GM23338 (cell line): ENCODE measurements around the gene PIK3C3. TPM values are rescaled to one million over a fixed set of nuclear protein-coding genes. Genes with fewer than 3 reads are reported as not detected.

Source experiments
- ATAC-seq: fragments of 200-7000 bp; cut with Tn5 transposase; 3 replicates; pipeline ENCODE4 v1.9.1; 2020
- DNase-seq: peaks from one replicate; pipeline ENCODE4 v3.0.0-alpha.2; 2015; ENCODE audit warnings: low spot score
- H2AFZ ChIP-seq: fragments of 200-600 bp; sonication (generic); 2 replicates; pipeline ENCODE4 v1.8.0; 2016; ENCODE audit warnings: antibody characterized with exemption, mild to moderate bottlenecking, moderate library complexity
- H3F3A ChIP-seq: fragments of 200-600 bp; sonication (generic); replicated peaks from 2 replicates; pipeline ENCODE4 v1.8.0; 2017; ENCODE audit warnings: antibody characterized with exemption, mixed run types, low read depth
- H3K27ac ChIP-seq: fragments of 200-600 bp; sonication (generic); 2 replicates; pipeline ENCODE4 v1.6.1; 2016; ENCODE audit warnings: low read depth
- H3K27me3 ChIP-seq: fragments of 200-600 bp; sonication (generic); 2 replicates; pipeline ENCODE4 v1.8.0; 2016; ENCODE audit warnings: mild to moderate bottlenecking, mixed run types, moderate library complexity; ENCODE audit not compliant: insufficient read depth
- H3K36me3 ChIP-seq: fragments of 200-600 bp; sonication (generic); 2 replicates; pipeline ENCODE4 v1.8.0; 2016; ENCODE audit warnings: mild to moderate bottlenecking; ENCODE audit not compliant: insufficient read depth
- H3K4me1 ChIP-seq: fragments of 200-600 bp; sonication (generic); 2 replicates; pipeline ENCODE4 v1.8.0; 2016; ENCODE audit warnings: mild to moderate bottlenecking, moderate library complexity; ENCODE audit not compliant: insufficient read depth
- H3K4me2 ChIP-seq: fragments of 200-600 bp; sonication (generic); 2 replicates; pipeline ENCODE4 v1.7.1; 2017; ENCODE audit warnings: mixed run types
- H3K4me3 ChIP-seq: fragments of 200-600 bp; sonication (generic); 2 replicates; pipeline ENCODE4 v1.6.1; 2016; ENCODE audit warnings: mixed run types
- H3K79me2 ChIP-seq: fragments of 200-600 bp; sonication (generic); replicated peaks from 2 replicates; pipeline ENCODE4 v1.8.0; 2017; ENCODE audit warnings: mild to moderate bottlenecking; ENCODE audit not compliant: insufficient read depth
- H3K9me2 ChIP-seq: fragments of 200-600 bp; sonication (generic); 2 replicates; pipeline ENCODE4 v1.8.0; 2017; ENCODE audit not compliant: insufficient read depth
- H4K20me1 ChIP-seq: fragments of 200-600 bp; sonication (generic); replicated peaks from 2 replicates; pipeline ENCODE4 v1.8.0; 2017; ENCODE audit warnings: mild to moderate bottlenecking; ENCODE audit not compliant: insufficient read depth
- H3K27ac Mint-ChIP-seq: 2 replicates; pipeline ENCODE4 v1.8.0; 2020; ENCODE audit warnings: inconsistent platforms, mild to moderate bottlenecking, moderate library complexity, mixed read lengths
- H3K27me3 Mint-ChIP-seq: 3 replicates; pipeline ENCODE4 v1.8.0; 2022; ENCODE audit warnings: low read depth, mild to moderate bottlenecking, moderate library complexity, mixed read lengths, inconsistent platforms; ENCODE audit not compliant: insufficient read depth, poor library complexity
- H3K36me3 Mint-ChIP-seq: 3 replicates; pipeline ENCODE4 v1.8.0; 2021; ENCODE audit warnings: low read depth, mild to moderate bottlenecking, inconsistent platforms, moderate library complexity, mixed read lengths
- H3K4me1 Mint-ChIP-seq: 3 replicates; pipeline ENCODE4 v1.8.0; 2020; ENCODE audit warnings: mild to moderate bottlenecking, inconsistent platforms, mixed read lengths
- H3K4me3 Mint-ChIP-seq: 3 replicates; pipeline ENCODE4 v1.8.0; 2021; ENCODE audit warnings: moderate library complexity, mild to moderate bottlenecking, inconsistent platforms, mixed read lengths
- H3K9me3 Mint-ChIP-seq: 3 replicates; pipeline ENCODE4 v1.8.0; 2020; ENCODE audit warnings: moderate library complexity, mild to moderate bottlenecking, inconsistent platforms, mixed read lengths
- CREB1 ChIP-seq: fragments of 250-450 bp; sonication (Bioruptor Pico); IDR thresholded peaks from 2 replicates; pipeline ENCODE4 v1.5.0; 2020; ENCODE audit warnings: low read depth, mild to moderate bottlenecking, moderate library complexity
- EZH2 ChIP-seq: fragments of 200-600 bp; sonication (generic); IDR thresholded peaks from one replicate; pipeline ENCODE4 v1.8.0; 2017; ENCODE audit warnings: antibody characterized with exemption, mild to moderate bottlenecking, low read depth; ENCODE audit not compliant: unreplicated experiment
- EZH2phosphoT487 ChIP-seq: fragments of 200-600 bp; sonication (generic); IDR thresholded peaks from one replicate; pipeline ENCODE4 v1.8.1; 2018; ENCODE audit warnings: antibody characterized with exemption; ENCODE audit not compliant: unreplicated experiment
- JUNB ChIP-seq: IDR thresholded peaks from one replicate; pipeline ENCODE4 v1.6.1; 2016; ENCODE audit warnings: antibody characterized with exemption; ENCODE audit not compliant: unreplicated experiment
- NANOG ChIP-seq: IDR thresholded peaks from 2 replicates; pipeline ENCODE4 v1.6.1; 2016; ENCODE audit warnings: antibody characterized with exemption, borderline replicate concordance
- POLR2AphosphoS5 ChIP-seq: IDR thresholded peaks from 2 replicates; pipeline ENCODE4 v1.6.1; 2016; ENCODE audit warnings: antibody characterized with exemption, low read depth
- STAT1 ChIP-seq: IDR thresholded peaks from one replicate; pipeline ENCODE4 v1.6.1; 2016; ENCODE audit warnings: antibody characterized with exemption; ENCODE audit not compliant: unreplicated experiment
- ZNF114 ChIP-seq: fragments of 250-450 bp; sonication (Bioruptor Pico); IDR thresholded peaks from 2 replicates; pipeline ENCODE4 v1.5.0; 2020; ENCODE audit warnings: mild to moderate bottlenecking, moderate library complexity
- ZNF331 ChIP-seq: fragments of 250-450 bp; sonication (Bioruptor Pico); IDR thresholded peaks from 2 replicates; pipeline ENCODE4 v1.5.0; 2020; ENCODE audit warnings: low read depth, mild to moderate bottlenecking, moderate library complexity
- polyA plus RNA-seq: library from polyadenylated mRNA; unstranded; fragments of >200 nt; fragmentation: Nextera tagmentation; extraction: Ambion mirVana; gene quantifications from 2 replicates; pipeline ENCODE4 v1.2.1, GENCODE V29; 2016
- total RNA-seq: library from RNA; depleted of rRNA; stranded (reverse); fragments of >200 nt; shearing (Covaris generic); gene quantifications from 2 replicates; pipeline ENCODE4 v1.2.3, GENCODE V29; 2014
- TF ChIP-seq, protein P1 (sequence below), 2 experiments: fragments of 200-600 bp in 1 of 2; sonication (generic) in 1 of 2; conservative IDR thresholded peaks; 2 replicates each; pipeline versions ENCODE4 v1.5.1 to v1.6.1; 2016 to 2017; ENCODE audit warnings: antibody characterized with exemption in 2 of 2, low read depth in 2 of 2, mild to moderate bottlenecking in 2 of 2, moderate library complexity in 1 of 2
- TF ChIP-seq, protein P2 (sequence below): IDR thresholded peaks from 2 replicates; pipeline ENCODE4 v1.6.1; 2016; ENCODE audit warnings: antibody characterized with exemption
- TF ChIP-seq, protein P3 (sequence below): fragments of 250-450 bp; sonication (Bioruptor Pico); IDR thresholded peaks from 2 replicates; pipeline ENCODE4 v1.5.0; 2020; ENCODE audit warnings: mild to moderate bottlenecking, moderate library complexity
- TF ChIP-seq, protein P4 (sequence below): IDR thresholded peaks from one replicate; pipeline ENCODE4 v1.6.1; 2018; ENCODE audit warnings: antibody characterized with exemption; ENCODE audit not compliant: unreplicated experiment

Gene PIK3C3
- total and polyA plus RNA-seq, 2 experiments from 2014 or later, result 25.9 to 35.4 TPM

DNA sequence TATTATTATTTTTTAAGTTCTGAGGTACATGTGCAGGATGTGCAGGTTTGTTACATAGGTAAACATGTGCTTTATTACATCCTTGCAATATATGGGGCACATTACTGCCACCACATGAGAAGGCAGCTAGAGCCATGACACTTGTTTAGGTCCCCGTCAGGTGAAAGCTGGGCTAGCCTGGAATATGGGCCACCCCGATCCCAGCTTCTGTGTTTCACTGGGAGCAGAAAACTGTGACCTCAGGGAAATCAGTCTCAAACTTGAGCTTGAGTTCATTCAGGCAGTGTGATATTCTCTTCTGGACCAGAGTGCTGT is 176.9 kb downstream of the PIK3C3 start:
- Mint-ChIP-seq H3K27ac (no peak overlapping the region), H3K4me1 (no peaks in the 10 kb centered on the region), H3K9me3 (no peaks in the 10 kb centered on the region; the same call in 1 of the 3 replicates), H3K36me3 (no peaks in the 10 kb centered on the region), H3K4me3 (no peak overlapping the region), H3K27me3 (no peaks in the 10 kb centered on the region)
- no peaks in the 10 kb centered on the region for H3F3A ChIP-seq
- ATAC-seq, result no peak
- H3K4me1 ChIP-seq, result no peaks in the 10 kb centered on the region
- H3K27ac ChIP-seq, result no peak overlapping the region
- no peak overlapping the region for H3K4me3 ChIP-seq
- H3K36me3 ChIP-seq, result no peaks in the 10 kb centered on the region
- no peaks in the 10 kb centered on the region for H3K79me2 ChIP-seq
- H3K27me3 ChIP-seq, result no peaks in the 10 kb centered on the region
- no peak overlapping the region; the same call in 1 of the 2 replicates for H2AFZ ChIP-seq
- H3K9me2 ChIP-seq, result peaks cover 8% of the 10 kb centered on the region; the same call in 1 of the 2 replicates
- no peak for DNase-seq
- H3K4me2 ChIP-seq, result no peak overlapping the region
- no peak for TF ChIP-seq POLR2AphosphoS5
- TF ChIP-seq STAT1, result no peak
- no peak for TF ChIP-seq CREB1
- TF ChIP-seq, protein P1, sequence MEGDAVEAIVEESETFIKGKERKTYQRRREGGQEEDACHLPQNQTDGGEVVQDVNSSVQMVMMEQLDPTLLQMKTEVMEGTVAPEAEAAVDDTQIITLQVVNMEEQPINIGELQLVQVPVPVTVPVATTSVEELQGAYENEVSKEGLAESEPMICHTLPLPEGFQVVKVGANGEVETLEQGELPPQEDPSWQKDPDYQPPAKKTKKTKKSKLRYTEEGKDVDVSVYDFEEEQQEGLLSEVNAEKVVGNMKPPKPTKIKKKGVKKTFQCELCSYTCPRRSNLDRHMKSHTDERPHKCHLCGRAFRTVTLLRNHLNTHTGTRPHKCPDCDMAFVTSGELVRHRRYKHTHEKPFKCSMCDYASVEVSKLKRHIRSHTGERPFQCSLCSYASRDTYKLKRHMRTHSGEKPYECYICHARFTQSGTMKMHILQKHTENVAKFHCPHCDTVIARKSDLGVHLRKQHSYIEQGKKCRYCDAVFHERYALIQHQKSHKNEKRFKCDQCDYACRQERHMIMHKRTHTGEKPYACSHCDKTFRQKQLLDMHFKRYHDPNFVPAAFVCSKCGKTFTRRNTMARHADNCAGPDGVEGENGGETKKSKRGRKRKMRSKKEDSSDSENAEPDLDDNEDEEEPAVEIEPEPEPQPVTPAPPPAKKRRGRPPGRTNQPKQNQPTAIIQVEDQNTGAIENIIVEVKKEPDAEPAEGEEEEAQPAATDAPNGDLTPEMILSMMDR (conservative IDR thresholded peaks at IDR 0.05; ENCODE audit: low read depth in 2 of 2), result no peak
- TF ChIP-seq, protein P2, sequence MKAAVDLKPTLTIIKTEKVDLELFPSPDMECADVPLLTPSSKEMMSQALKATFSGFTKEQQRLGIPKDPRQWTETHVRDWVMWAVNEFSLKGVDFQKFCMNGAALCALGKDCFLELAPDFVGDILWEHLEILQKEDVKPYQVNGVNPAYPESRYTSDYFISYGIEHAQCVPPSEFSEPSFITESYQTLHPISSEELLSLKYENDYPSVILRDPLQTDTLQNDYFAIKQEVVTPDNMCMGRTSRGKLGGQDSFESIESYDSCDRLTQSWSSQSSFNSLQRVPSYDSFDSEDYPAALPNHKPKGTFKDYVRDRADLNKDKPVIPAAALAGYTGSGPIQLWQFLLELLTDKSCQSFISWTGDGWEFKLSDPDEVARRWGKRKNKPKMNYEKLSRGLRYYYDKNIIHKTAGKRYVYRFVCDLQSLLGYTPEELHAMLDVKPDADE, result no peak
- no peak for TF ChIP-seq ZNF114 (CRISPR knock-in tag)
- TF ChIP-seq ZNF331 (CRISPR knock-in tag), result no peak
- no peak for TF ChIP-seq EZH2
- TF ChIP-seq EZH2phosphoT487, result no peak
- no peak for TF ChIP-seq NANOG
- TF ChIP-seq, protein P3, sequence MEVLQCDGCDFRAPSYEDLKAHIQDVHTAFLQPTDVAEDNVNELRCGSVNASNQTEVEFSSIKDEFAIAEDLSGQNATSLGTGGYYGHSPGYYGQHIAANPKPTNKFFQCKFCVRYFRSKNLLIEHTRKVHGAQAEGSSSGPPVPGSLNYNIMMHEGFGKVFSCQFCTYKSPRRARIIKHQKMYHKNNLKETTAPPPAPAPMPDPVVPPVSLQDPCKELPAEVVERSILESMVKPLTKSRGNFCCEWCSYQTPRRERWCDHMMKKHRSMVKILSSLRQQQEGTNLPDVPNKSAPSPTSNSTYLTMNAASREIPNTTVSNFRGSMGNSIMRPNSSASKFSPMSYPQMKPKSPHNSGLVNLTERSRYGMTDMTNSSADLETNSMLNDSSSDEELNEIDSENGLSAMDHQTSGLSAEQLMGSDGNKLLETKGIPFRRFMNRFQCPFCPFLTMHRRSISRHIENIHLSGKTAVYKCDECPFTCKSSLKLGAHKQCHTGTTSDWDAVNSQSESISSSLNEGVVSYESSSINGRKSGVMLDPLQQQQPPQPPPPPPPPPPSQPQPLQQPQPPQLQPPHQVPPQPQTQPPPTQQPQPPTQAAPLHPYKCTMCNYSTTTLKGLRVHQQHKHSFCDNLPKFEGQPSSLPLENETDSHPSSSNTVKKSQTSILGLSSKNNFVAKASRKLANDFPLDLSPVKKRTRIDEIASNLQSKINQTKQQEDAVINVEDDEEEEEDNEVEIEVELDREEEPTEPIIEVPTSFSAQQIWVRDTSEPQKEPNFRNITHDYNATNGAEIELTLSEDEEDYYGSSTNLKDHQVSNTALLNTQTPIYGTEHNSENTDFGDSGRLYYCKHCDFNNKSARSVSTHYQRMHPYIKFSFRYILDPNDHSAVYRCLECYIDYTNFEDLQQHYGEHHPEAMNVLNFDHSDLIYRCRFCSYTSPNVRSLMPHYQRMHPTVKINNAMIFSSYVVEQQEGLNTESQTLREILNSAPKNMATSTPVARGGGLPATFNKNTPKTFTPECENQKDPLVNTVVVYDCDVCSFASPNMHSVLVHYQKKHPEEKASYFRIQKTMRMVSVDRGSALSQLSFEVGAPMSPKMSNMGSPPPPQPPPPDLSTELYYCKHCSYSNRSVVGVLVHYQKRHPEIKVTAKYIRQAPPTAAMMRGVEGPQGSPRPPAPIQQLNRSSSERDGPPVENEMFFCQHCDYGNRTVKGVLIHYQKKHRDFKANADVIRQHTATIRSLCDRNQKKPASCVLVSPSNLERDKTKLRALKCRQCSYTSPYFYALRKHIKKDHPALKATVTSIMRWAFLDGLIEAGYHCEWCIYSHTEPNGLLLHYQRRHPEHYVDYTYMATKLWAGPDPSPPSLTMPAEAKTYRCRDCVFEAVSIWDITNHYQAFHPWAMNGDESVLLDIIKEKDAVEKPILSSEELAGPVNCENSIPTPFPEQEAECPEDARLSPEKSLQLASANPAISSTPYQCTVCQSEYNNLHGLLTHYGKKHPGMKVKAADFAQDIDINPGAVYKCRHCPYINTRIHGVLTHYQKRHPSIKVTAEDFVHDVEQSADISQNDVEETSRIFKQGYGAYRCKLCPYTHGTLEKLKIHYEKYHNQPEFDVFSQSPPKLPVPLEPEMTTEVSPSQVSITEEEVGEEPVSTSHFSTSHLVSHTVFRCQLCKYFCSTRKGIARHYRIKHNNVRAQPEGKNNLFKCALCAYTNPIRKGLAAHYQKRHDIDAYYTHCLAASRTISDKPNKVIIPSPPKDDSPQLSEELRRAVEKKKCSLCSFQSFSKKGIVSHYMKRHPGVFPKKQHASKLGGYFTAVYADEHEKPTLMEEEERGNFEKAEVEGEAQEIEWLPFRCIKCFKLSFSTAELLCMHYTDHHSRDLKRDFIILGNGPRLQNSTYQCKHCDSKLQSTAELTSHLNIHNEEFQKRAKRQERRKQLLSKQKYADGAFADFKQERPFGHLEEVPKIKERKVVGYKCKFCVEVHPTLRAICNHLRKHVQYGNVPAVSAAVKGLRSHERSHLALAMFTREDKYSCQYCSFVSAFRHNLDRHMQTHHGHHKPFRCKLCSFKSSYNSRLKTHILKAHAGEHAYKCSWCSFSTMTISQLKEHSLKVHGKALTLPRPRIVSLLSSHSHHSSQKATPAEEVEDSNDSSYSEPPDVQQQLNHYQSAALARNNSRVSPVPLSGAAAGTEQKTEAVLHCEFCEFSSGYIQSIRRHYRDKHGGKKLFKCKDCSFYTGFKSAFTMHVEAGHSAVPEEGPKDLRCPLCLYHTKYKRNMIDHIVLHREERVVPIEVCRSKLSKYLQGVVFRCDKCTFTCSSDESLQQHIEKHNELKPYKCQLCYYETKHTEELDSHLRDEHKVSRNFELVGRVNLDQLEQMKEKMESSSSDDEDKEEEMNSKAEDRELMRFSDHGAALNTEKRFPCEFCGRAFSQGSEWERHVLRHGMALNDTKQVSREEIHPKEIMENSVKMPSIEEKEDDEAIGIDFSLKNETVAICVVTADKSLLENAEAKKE (CRISPR knock-in tag), result no peak
- TF ChIP-seq, protein P4, sequence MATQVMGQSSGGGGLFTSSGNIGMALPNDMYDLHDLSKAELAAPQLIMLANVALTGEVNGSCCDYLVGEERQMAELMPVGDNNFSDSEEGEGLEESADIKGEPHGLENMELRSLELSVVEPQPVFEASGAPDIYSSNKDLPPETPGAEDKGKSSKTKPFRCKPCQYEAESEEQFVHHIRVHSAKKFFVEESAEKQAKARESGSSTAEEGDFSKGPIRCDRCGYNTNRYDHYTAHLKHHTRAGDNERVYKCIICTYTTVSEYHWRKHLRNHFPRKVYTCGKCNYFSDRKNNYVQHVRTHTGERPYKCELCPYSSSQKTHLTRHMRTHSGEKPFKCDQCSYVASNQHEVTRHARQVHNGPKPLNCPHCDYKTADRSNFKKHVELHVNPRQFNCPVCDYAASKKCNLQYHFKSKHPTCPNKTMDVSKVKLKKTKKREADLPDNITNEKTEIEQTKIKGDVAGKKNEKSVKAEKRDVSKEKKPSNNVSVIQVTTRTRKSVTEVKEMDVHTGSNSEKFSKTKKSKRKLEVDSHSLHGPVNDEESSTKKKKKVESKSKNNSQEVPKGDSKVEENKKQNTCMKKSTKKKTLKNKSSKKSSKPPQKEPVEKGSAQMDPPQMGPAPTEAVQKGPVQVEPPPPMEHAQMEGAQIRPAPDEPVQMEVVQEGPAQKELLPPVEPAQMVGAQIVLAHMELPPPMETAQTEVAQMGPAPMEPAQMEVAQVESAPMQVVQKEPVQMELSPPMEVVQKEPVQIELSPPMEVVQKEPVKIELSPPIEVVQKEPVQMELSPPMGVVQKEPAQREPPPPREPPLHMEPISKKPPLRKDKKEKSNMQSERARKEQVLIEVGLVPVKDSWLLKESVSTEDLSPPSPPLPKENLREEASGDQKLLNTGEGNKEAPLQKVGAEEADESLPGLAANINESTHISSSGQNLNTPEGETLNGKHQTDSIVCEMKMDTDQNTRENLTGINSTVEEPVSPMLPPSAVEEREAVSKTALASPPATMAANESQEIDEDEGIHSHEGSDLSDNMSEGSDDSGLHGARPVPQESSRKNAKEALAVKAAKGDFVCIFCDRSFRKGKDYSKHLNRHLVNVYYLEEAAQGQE, result no peak
- no peak for TF ChIP-seq JUNB
- no peaks in the 10 kb centered on the region for H4K20me1 ChIP-seq
